COLO829 (cell line): ENCODE measurements around the gene SCLT1.
"Not testable (repeated sequence)": the region's sequence is repeated elsewhere in the genome, so short reads cannot be mapped to it uniquely, and the experiment has no call there.

Experiments used
- DNase-seq: peaks from one replicate; pipeline ENCODE4 v3.0.0; 2012; ENCODE audit warnings: low spot score

The SCLT1 gene

DNA sequence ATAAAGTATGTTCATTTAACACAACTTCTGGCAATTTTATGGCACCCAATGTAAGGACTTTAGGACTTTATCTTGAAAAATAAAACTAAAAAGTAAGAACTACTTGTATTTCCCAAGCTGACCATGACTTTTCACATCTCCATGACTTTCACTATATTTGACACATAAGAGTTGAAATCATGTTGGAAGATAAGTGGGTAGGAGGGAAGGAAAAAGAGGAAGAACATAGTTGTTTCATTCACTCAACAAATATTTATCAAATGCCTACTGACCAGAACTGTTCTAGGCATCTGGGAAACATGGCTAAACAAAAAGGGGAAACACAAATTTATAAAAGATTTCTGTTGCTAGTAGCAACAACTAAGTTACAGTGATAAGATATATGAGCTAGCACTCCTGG is 16.0 kb downstream of the SCLT1 start:
- DNase-seq = no peak

DNA sequence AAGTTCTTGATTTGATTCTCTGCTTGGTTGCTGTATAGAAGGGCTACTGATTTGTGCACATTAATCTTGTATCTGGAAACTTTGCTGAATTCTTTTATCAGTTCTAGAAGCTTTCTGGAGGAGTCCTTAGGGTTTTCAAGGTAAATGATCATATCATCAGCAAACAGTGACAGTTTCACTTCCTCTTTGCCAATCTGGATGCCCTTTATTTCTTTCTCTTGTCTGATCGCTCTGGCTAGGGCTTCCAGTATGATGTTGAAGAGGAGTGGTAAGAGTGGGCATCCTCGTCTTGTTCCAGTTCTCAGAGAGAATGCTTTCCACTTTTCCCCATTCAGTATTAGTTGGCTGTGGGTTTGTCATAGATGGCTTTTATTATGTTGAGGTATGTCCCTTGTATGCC is 23.8 kb downstream of the SCLT1 start:
- not testable (repeated sequence) for DNase-seq

DNA sequence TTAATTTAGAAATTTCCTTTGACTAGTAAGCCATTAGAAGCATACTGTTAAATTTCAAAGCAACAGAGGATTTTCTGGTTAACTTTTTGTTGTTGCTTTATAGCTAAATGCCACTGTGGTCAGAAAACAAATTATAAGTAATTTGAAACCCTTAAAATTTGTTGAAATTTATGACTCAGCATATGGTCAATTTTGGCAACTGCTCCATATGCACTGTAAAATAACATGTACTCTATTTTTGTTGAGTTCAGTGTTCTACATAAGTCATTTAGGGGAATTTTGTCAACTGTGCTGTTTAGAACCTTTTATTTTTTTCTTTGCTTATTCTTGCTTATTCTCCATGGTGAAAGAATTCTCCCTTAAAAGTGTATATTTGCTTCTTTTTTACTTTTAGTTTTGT is 28.6 kb downstream of the SCLT1 start:
- no peak for DNase-seq

DNA sequence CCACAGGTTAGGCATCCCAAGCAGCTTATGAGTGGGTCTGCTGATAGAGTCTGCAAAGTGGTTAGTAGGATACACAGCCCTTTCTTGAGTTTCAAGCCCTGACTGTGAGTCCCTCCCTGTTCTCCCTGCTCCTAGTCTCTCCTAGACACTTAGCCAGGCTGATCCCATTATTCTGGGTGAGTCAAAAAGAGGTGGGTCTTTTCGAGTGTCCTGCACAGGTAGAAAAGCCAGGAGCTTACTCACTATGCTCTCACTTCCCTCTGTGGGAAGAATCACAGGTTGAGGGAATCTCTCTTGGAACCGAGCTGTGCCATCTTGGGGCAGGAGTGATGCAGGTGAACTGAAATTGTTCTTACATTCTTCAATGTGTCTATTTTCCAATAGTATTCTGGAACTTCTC is 29.7 kb downstream of the SCLT1 start:
- no peak for DNase-seq

DNA sequence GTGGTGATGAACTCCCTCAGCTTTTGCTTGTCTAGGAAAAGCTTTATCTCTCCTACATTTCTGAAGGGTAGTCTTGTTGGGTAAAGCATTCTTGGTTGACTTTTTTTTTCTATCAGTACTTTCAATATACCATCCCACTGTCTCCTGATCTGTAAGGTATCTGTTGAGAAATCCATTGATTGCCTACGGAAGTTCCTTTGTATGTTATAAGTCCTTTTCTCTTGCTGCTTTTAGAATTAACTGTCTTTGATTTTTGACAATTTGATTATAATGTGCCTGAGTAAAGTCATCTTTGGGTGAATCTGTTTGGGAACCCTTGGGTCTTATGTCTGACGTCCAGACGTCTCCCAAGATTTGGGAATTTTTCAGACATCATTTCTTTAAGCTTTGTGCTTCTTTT is 30.8 kb downstream of the SCLT1 start:
- no peak for DNase-seq

DNA sequence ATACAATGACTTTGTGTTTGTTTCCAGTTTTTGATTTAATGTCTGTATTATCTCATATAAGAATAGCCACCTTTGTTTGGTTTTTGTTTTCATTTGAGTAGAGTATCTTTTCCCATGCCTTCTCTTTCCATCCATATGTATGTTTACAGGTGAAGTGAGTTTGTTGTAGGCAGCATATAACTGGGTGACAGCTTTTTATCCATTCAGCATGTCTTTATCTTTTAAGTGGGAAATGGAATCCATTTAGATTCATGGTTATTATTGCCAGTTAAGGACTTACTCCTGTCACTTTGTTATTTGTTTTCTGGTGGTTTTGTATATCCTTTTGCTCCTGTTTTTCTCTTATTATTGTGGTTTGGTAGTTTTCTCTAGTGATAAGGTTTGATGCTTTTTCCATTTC is 34.3 kb downstream of the SCLT1 start:
- DNase-seq = no peak

DNA sequence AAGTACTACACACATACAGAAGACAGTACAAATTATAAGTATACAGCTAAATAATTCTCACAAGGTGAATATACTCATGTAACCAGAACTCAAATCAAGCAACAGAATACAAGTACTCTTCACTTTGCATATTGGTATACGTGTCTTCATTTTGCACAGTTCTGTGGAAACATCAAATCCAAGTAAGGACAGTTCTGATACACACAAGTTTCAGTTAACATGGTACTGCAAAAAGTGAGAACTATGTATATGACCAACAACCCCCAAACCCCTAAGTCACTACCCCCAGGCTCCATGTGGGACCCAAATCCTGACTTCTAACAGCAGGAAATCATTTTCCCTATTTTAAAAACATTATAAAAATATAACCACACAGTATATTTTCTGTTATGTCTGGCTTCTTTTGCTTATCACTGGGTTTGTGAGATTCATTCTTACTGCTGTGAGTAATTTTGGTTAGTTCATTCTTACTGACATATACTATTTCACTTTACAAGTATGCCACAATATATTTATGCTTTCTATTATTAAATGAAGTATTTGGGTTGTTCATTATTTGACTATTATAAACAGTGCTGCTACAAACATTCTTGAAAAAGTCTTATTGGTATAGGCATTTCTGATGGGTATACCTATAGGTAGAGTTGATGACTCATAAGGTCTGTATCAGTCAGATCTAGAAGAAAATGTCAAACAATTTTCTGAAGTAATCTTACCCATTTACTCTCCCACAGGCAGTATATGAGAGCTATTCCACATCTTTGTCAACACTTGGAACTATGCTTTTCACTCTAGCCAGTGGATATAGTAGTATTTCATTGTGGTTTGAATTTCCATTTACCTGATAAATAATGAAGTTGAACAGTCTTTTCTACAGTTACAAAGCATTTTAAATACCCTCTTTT is 47.0 kb downstream of the SCLT1 start:
- DNase-seq = no peak

DNA sequence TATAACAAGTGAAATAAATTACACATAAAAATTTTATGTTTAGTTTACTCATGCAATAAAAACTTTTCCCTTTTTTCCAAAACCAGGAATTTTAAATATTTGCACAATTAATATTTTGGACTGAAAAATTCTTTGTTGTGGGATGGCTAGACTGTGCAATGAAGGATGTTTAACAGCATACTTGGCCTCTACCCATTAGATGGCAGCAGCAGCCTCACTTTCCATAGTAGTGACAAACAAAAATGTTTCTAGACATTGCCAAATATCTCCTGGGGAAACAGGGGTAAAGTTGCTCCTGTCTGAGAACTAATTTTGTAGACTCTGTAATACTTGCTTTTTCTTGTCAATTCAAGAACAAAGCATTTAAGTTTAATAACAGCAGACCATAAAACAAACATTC is 49.8 kb downstream of the SCLT1 start:
- DNase-seq = no peak

DNA sequence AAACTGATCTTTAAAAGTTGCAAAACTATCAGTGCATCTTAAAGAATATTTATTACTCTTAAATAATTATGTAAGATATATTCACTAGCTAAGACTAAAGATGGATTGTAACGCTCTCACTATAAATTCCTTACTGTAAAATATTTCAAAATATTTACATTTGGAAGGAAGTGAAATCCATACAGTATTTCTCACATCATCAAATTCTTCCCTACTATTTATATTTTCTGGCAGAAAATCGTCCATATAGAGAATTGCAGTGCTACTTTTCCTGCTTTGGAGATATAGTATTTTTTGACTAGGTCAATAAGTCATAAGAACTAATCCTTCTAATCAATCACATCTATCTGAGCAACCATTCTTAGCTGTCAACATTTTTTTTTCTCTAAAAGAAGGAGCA is 52.9 kb downstream of the SCLT1 start:
- no peak for DNase-seq

DNA sequence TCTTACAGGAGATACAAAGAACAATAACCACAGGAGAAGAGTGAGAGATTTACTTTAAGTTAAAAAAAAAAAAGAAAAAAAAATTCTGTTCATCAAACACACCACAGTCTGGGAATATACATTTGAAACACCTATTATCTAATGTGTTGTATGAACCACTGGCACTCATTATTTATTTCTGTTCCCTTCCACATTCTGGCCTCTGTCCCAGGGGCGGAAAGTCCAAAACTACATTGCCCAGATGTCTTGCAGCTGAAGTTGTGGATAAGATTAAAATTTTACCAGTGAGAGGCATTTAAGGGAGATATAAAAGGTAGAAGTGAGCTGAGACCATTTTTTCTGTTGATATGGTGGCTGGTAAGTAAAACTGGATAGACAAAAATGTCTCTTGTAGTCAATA is 56.2 kb downstream of the SCLT1 start:
- DNase-seq = no peak

DNA sequence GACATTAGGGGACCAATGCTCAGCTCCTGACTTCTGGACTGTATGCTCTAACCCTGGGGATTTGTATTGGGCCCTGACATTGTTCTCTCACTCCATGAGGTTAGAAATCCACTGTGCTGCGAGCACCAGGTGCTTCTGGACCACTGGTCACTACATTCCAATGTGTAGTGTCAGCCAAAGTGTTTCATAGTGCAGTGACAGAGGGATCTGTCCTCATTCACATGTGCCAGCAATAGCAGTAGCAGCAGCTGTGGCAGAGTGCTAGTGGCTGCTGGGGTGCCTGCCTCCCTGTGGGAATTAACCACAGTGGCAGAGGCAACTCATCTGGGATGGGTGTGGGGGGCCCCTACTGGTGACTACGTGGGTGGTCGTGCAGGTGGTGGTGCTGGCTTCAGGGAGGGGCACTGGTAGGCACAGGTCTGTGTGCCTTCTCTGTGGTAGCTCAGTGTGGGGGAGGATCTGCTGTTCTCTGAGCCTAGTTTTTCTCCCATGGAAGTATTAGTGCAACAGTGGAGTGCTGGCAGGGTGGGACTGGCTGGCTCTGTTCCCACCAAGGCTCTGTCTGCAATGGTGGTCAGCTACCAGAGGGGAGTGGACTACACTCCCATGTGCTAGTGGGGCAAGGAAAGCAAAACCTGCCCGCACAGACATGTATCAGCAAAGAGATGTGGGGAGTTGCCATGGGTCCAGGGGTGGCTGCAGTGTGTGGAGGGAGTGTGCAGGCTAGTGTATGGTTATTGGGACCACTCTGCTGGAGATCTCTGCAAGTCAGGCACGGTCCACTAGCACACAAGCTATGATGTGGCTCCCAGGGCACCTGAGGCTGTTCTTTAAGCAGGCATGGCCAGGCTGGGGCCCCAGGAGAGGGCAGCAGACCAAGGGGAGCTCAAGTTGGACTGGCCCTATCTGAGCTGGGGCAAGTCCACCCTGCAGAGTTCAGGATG is 78.5 kb downstream of the SCLT1 start:
- DNase-seq = no peak

DNA sequence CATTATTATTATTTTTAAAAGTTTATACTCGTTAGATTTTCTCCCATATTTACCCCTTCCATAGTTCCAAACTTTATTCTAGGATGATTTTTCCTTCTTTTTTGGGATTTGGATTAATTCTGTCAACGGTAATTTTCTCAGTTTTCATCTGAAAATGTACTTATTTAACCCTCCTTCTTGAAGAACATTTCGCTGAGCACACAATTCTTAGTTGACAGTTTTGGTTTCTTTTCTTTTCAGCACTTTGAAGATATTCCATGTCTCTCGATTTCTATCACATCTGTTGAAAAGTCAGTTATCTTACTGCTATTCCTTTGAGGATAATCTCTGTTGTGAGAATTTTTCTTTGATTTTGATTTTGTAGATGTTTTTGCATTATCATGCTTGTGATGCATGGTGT is 85.2 kb downstream of the SCLT1 start:
- DNase-seq = no peak

DNA sequence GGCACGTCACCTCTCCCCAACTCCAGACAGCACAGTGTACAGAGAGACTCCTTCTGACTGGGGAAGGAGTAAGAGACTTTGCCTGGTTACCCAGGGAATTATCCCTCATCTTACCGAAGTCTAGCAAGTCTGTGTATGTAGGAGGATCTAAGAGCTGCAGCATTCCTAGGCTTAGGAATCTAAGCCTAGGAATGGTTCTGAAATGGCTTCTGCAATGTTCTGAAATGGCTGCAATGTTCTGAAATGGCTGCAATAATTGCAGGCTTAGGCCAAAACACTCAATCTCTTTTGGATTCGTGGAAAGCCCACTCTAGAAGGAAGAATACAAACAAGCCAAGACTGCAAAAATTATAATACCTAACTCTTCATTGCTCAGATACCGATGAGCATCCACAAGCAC is 106.4 kb downstream of the SCLT1 start:
- DNase-seq = no peak

DNA sequence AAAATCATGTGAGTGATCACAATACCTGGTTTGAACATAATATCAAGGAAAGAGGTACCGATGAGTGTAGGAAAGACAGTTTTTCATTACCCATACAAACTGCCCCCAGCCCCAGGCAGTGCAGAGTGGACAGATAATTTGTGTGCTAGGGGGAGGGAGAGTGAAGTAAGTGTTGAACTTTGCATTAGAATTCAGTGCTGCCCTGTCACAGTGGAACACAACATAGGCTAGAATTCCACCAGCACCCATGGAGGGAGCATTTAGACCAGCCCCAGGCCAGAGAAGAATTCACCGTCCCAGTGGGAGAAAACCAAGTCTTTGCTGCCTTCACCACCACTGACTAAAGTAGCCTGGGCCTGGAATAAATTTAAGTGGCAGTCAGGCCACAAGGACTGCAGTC is 107.3 kb downstream of the SCLT1 start:
- DNase-seq = no peak

DNA sequence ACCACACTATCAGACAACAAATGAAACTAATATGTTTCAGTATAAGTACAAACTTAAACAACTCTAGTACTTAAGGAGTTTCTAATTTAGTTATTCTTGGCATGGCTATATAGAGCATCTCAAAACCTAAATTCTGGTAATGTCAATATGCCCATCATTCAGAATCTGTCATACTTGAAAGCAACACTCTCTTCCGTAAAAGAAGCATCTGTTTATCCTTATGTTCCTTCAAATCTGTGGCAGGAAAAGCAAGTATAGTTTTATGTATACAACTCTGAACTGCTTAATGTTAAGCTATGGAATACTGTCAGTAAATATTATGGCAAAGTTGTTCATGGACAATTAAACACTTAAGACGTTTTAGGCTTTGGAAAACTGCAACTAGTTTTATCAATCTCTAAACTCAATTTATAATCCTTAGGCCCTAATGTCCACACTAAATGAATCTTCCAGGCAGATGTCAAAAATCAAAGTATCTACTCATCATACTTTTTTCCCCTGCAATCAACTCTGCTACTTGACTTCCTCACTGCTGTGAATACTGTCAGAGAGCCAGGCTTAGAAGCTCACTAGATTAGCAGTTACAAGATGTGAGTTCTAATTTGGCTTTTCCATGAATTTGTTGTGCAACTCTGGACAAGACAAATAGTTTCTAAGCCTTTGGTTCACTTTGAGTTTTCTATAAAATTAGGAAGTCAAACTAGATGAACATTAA is 109.4 kb downstream of the SCLT1 start:
- DNase-seq = no peak

DNA sequence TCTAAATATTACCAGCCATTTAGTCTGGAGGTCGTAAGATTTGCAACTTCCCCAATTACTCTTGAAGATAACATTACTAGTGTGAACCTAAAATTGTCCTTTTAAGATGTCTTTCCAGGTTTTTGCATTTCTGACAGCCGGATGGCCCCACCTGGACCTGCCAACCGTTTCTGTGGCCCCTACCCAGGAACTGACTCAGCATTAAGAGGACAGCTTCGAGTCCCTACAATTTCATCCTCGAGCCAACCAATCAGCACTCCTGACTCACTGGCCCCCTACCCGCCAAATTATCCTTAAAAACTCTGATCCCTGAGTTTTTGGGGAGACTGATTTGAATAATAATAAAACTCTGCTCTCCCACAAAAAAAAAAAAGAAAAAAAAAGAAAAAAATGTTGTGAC is 112.0 kb downstream of the SCLT1 start:
- no peak for DNase-seq

DNA sequence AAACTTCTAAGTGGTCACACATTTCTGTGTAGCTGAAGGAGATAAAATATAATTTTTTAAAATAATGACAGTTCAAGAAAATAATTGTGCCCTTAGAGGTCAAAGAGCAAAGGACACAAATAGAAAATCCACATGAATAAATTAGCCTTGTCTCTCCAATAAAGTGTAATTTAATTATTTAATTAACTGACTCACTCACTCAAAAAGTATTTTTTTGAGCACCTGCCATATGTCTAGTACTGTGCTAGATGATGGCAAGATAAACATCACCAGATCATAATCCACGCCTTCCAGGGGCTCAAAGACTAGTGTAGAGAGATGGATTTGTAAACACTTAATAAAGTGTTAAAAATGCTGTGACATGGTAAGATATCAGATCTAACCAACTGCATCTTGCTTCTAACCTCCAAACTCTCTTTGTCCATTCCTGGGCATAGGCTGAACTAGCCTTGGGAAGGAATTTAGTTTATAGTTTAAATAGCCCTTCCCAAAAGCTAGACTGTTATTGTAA is 112.5 kb downstream of the SCLT1 start:
- no peak for DNase-seq

DNA sequence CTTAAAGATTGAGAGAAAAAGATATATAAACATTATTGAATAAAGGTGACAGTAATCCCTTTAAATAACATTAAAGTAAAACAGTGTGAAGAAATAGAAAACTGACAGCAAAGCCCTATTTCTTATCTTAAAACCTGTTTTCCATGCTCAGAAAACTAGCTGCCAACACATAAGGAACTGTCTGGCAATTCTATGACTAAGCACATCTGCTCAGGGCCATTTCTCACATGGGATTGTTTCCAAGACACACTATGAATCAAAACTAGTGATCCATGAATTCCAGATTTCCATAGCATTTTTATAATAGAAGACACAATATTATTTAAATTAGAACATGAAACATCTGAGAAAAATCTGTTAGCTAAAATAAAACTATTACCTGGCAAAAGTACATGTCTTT is 113.4 kb downstream of the SCLT1 start:
- DNase-seq = peak; percentile 32

DNA sequence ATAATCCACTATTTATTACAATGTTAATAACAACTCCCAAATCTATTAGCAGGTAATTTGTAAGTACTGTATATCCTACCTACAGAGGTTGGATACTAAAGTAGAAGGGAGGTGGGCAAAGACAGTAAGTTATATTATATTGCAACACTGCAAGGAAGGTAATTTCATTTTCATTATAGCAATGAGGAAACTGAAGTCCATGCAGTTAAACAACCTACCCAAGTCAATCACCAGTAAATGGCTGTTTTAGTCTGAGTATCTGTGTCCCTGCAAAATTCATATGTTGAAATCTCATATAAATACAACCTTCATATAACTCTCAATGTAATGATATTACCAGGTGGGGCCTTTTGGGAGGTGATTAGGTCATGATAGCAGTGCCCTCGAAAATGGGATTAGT is 114.4 kb downstream of the SCLT1 start:
- DNase-seq = no peak

DNA sequence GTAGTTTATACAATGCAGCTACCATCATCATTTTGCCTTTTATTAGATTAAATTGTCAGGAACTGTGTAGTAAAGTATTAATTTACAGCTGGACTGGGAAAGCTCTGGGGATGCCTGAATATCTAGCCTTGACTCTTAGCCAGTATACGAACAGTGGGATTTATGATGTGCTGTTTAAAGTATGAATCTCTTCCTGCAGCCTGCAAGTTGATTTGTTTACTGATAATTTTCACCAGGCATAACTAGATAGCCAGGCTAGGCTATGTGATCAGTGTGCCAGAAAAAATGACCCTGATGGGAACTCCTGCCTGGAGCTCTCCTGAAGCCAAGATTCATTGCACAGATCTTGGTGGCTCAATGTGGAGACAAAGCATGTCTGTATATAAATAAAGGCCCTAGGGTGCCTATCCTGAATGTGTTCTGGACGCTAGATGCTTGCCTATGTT is 119.2 kb downstream of the SCLT1 start:
- DNase-seq = peak; percentile 9

DNA sequence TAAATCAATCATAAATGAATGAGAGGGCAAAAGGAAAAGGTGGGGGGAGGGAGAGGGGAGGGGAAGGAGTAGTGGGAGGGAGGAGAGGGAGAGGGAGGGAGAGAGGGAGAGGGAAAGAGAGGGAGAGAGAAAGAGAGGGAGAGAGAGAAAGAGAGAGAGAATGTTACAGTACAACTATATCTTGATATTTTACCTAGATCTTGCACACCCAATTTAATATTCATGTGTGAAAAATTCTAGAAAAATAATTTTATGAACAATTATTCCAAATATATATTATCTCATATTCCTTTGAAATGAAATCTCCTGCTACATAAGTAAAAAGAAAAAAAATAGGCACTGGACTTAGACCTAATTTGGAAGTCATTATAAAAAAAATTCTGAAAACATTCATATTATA is 120.0 kb downstream of the SCLT1 start:
- no peak for DNase-seq

DNA sequence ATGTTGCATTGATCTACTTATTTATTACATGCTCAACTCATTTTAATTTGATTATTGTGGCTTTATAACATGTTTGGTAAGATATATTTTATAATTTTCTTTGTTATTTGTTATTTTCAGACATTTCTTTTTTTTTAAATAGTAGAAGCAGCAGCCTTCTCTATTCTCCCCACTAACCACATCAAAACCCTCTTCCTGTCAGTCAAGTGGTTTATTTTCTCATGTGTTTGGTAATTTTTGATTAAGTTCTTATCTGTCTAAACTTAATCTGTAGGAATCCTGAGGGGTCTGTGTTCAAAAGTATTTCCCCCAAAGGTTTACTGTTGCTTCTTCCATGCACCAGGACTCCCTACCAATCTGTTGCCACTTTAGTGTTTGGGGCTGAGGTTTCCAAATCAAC is 131.9 kb downstream of the SCLT1 start:
- no peak for DNase-seq
